22Rv1 (cell line): ENCODE results near the gene USP5.
A peak's percentile ranks its signal among the peaks of the same experiment; 100 is the strongest.

Experiments
- H3K27ac ChIP-seq: fragments of 450-650 bp; 2 replicates; pipeline ENCODE4 v1.5.1; 2017
- ZFX ChIP-seq: fragments of 450-650 bp; IDR thresholded peaks from 2 replicates; pipeline ENCODE4 v1.6.1; 2017; ENCODE audit warnings: antibody characterized with exemption, borderline replicate concordance
- TF ChIP-seq, protein P1 (sequence below): fragments of 450-650 bp; IDR thresholded peaks from 2 replicates; pipeline ENCODE4 v1.5.1; 2017; ENCODE audit warnings: mild to moderate bottlenecking

Gene USP5

DNA sequence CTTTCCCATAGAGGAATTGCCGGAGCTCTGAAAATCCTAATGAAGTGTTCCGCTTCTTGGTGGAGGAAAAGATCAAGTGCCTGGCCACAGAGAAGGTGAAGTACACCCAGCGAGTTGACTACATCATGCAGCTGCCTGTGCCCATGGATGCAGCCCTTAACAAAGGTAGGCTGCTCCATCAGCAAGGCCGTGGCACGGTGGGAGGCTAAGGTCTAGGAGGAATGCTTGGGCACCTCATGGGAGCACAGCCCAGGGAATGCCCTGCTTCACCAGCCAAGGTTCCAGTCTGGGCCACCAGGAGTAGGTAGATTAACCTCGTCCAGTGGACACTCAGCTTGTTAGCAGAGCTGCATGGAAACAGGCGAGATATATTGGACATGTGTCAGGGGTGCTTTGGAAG, 9.0 kb downstream of the USP5 start:
- no peak for TF ChIP-seq ZFX
- TF ChIP-seq, protein P1, sequence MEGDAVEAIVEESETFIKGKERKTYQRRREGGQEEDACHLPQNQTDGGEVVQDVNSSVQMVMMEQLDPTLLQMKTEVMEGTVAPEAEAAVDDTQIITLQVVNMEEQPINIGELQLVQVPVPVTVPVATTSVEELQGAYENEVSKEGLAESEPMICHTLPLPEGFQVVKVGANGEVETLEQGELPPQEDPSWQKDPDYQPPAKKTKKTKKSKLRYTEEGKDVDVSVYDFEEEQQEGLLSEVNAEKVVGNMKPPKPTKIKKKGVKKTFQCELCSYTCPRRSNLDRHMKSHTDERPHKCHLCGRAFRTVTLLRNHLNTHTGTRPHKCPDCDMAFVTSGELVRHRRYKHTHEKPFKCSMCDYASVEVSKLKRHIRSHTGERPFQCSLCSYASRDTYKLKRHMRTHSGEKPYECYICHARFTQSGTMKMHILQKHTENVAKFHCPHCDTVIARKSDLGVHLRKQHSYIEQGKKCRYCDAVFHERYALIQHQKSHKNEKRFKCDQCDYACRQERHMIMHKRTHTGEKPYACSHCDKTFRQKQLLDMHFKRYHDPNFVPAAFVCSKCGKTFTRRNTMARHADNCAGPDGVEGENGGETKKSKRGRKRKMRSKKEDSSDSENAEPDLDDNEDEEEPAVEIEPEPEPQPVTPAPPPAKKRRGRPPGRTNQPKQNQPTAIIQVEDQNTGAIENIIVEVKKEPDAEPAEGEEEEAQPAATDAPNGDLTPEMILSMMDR: no peak

GRCh38 chr12:6861391-6861790, 9.4 kb downstream of the USP5 start:
- no peak for TF ChIP-seq ZFX
- TF ChIP-seq, protein P1: no peak
- H3K27ac ChIP-seq: no peak overlapping the region

More for the DNA sequence above, 9.0 kb downstream of the USP5 start:
- no peak overlapping the region for H3K27ac ChIP-seq

- 0 out of 2 replicates have a peak overlapping the region, but pooled peaks have one; percentile 4 for H3K27ac ChIP-seq
- TF ChIP-seq, protein P1: no peak
Observed at GRCh38 chr12:6863033-6863432, 11.1 kb downstream of the USP5 start.

DNA sequence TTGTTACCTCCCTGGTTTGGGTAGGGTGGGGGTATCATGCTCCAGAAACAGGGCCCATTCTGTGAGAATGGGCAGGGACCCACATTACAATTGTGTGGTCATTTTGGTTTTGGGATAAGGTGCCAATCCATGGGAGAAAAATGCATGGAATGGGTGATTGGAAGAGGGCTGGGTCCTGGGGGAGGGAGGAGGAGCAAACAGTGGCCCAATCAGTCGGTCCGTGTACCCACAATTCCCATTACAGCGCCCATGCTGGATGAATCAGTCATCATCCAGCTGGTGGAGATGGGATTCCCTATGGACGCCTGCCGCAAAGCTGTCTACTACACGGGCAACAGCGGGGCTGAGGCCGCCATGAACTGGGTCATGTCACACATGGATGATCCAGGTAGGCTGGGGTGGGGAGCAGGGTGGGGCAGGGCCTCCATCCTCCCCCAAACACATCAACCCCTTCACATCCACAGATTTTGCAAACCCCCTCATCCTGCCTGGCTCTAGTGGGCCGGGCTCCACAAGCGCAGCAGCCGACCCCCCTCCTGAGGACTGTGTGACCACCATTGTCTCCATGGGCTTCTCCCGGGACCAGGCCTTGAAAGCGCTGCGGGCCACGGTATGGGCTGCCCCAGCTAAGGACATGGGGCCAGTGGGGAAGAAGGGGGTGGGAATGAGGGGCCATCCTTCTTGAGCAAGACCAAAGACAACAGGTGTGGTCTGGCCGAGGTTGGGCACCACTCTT, 11.8 kb downstream of the USP5 start:
- TF ChIP-seq ZFX: no peak
- TF ChIP-seq, protein P1: no peak
- 0 out of 2 replicates have a peak overlapping the region, but pooled peaks have one; percentile 4 for H3K27ac ChIP-seq

- H3K27ac ChIP-seq: 0 out of 2 replicates have a peak overlapping the region, but pooled peaks have one; percentile 99
Observed at GRCh38 chr12:6865307-6865706, 13.4 kb downstream of the USP5 start.

- TF ChIP-seq, protein P1: no peak
- TF ChIP-seq ZFX: no peak
- peak overlapping the region; percentile 99 for H3K27ac ChIP-seq
Observed at GRCh38 chr12:6866163-6866919, 14.4 kb downstream of the USP5 start.

DNA sequence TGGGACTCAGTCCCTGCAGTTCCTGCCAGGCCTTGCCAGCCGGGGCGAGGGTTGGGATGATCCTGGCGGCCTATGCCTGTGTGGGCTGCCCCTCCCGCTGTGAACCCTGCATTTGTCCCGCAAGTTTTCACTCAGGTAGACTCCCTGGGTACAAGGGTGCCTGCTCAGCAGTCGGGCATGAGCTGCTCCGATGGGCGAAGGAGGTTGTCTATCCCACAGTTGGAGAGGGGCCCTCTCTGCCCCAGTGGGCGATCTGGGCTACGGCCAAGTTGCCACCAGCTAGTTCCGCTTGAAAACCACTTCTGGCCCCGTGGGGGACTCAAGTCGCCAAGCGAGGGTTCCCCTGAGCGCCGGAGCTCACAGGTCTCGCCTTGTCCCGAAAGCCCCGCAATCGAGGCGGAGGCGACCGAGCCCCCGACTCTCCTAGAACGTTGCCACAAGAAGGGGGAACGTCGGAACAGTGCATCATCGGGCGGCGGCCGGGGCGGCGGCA, 15.0 kb downstream of the USP5 start:
- H3K27ac ChIP-seq: peak overlapping the region; percentile 99
- no peak for TF ChIP-seq ZFX
- TF ChIP-seq, protein P1: no peak
